NOMO-1 treated with DMSO at 0.1 percent for 48 hours (cell line): Measurements from ENCODE around the gene FBXO31.

ENCODE experiments used
- DNase-seq: peaks from one replicate; lab custom pipeline; 2025; ENCODE audit not compliant: unreplicated experiment; lab: John Stamatoyannopoulos, UW

The FBXO31 gene

DNA sequence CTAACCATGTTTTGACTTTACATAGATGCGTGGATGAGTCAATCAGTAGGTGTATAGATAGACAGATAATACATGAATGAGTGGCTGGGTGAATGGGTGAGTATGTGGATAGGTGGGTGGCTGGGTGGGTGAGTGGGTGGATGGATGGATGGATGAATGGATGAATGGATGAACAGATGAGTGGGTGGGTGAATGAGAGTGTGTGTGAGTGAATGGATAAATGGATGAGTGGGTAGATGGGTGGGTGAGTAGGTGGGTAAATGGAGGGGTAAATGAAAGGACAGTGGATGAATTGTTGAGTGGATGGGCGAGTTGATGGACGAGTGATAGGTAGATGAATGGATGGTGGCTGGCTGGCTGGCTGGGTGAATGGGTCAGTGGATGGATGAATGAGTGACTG lies 89.6 kb downstream of the FBXO31 start:
- no peak for DNase-seq

DNA sequence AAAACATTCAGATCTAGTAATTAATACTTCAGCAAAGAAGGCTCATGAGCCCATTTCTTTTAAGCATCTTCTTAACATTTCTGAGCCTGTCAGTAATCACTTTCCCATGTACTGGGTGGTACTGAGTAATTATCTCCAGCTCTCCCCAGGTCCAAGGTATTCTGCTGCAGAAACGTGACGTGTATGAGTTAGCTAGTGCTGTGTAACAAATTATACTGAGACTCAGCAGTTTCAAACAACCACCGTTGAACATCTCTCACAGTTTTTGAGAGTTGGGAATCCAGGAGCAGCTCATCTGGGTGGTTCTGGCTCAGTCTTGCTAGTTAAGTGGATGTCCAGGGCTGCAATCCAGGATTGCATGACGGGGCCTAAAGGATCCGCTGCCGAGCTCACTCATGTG lies 91.6 kb downstream of the FBXO31 start:
- DNase-seq = no peak

DNA sequence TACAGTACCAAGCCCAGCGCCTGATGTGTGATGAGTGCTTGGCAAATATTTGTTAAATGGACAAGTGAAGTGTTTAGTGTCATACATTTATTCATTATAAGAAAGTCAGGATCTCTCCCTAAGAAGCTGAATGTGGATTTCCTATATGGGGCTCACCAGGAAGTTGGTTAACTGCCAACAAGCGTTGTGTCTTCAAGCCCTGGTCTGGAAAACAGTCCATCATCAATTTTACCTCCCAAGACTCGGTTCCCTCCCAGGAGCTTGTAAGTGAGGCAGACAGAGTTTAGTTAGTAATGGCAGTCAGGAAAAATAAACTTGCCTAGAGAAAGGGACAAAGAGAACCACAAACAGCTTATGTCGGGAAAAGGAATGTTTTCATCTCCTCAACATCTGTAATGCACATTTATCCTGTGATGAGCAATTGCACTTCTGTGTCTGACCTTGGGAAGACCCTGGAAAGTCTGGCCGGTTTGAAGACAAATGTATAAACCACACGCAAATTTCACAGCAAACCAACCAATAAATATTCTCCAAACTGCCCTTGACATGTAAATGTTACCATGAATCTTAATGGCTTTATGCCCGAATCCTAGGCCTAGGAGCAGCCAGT lies 94.7 kb downstream of the FBXO31 start:
- no peak for DNase-seq

DNA sequence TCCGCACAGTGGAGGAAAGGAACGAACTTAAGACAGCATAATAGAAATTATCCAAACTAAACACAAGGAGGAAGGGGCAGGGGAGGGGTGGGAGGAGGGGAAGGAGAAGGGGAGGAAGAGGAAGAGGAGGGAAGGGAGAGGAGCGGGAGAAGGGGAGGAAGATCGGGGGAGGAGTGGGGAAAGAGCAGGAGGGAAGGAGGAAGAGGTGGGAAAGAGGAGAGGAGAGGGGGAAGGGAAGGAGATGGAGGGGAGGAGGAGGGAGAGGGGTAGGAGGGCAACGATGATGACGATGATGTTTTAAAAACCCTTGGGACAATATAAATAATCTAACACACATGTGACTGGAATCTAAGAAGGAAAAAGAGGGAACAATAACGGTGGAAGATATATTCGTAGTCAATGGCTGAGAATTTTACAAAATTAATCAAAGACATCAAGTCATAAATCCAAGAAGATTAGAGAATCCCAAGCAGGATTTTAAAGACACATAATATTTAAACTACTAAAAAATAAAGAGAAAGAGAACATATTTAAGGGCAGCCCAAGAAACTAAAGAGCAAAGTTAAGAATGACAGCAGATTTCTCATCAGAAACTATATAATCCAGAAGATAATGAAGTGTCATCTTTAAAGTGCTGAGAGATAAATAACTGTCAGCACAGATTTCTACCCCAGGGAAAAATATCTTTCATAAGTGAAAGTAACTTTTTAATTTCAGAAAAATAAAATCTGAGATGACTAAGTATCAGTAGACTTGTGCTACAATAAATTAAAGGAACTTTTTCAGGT lies 96.5 kb downstream of the FBXO31 start:
- no peak for DNase-seq

DNA sequence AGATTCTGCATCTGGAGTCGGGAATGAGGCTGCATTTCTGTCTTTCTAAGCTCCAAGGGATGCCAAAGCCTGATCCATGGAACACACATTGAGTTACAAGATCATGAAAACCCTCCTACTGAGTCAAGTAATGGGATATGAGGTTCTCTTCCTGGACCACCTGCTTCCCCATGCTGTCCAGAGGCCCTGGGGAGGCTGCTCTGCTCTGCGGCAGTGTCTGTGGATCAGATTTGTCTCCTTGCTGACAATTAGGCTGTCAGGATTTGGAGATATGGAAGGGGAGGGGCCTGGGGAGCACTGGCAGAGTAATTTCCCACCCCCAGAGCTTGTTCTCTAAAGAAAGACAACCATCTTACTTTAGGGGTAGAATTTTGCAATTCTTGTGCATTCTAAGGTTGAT lies 99.4 kb downstream of the FBXO31 start:
- DNase-seq = no peak

DNA sequence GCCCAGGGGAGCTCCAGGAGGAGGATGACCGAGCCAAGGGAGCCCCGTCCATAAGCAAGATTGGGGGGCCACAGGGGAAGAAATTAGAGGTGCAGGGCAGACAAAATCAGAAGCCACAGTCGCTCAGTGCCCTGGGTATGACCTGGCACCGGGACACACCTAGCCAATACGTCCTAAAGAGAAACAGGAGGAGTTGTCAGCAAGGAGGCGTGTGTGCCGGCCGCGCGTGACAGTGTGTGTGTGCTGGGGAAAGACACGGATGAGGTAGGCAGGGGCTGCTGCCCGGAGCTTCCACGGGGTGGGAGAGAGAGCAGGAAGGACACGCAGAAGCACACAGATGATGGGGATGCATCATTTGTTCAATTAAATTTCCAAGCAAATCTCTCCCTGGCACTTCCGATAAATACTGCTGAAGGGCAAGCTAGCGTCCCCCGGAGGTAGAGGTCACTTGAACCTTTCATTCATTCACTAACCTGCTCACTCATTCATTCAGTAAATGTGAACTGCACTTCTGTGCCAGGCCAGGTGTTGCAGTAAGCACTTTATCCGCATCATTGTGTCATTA lies 104.4 kb downstream of the FBXO31 start:
- DNase-seq = no peak

DNA sequence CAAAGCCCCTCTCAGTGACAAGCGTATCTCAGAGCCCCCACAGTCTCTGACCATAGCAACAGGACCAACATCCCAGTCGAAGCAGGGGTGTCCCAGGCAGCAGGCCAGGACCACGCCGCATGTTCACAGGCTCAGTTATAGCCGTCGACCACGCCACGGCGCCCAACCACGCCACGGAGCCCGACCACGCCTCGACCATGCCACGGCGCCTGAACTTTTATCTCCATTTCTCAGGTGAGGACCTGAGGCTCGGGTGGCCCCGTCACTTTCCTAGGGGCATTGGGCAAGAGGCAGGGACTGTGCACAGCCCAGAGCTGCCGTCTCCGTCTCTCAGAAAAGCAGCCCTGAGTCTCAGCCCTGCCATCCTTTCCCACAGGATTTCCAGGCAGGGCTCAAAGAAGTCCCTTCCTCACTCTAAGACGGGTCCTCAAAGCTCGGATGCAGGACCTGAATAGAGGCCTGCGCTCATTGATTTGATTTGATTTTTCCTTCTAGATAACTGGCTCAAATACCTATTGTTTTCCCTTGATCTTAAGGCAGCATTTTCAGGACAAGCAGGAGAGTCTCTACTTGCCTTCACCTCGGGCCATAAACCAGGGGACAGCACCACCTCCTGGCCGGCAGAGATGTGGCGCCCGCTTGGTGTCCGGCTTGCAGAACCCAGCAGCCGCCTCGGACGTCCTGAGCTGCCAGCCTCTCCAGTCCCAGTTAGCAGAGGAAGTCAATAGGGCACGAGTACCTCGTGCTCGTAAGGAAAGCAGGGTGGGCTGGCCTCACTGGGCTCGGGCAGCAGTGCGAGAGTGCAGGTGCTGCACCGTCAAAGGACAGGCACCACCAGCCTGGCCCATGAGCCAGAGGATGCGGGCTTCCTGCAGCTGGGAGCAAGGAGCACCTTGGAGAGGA lies 105.1 kb downstream of the FBXO31 start:
- DNase-seq = peak; percentile 51
